ENCODE data around the gene AMOTL1. TPM values are rescaled to one million over a fixed set of nuclear protein-coding genes. Genes with fewer than 3 reads are reported as not detected.

AMOTL1 gene
- total RNA-seq = 32.1 and 49.5 TPM in 2 replicates

GRCh38 chr11:94767701-94768601, at the start of gene AMOTL1:
TSS of gene AMOTL1 (plus strand) at chr11:94768356. CDS start at chr11:94768512, 156 bp downstream.

Other genes with a start within 250 kb of the AMOTL1 start
- 3.3 and 4.7 TPM in 2 replicates for gene FUT4, start 224.4 kb upstream of the AMOTL1 start, total RNA-seq
- 1.1 and 1.6 TPM in 2 replicates for gene PIWIL4, start 201.0 kb upstream of the AMOTL1 start, total RNA-seq
- gene CWC15, start 205.2 kb downstream of the AMOTL1 start, total RNA-seq = 37.5 and 39.6 TPM in 2 replicates
- 0.37 and 0.43 TPM in 2 replicates for gene KDM4D, start 205.4 kb downstream of the AMOTL1 start, total RNA-seq